Stimulated activated CD8-positive, alpha-beta memory T cell treated with anti-CD3 and anti-CD28 coated beads, Interleukin-7, amount 100 ng/mL, for 1 hour (primary cell): ENCODE results near the gene MSH3.
"Not testable (repeated sequence)": the region's sequence is repeated elsewhere in the genome, so short reads cannot be mapped to it uniquely, and the experiment has no call there.

Experiments used
- DNase-seq, 2 donors: peaks; one replicate each; pipeline ENCODE4 v3.0.0-alpha.2; 2020; ENCODE audit warnings: low read depth in 2 of 2

Gene MSH3

DNA sequence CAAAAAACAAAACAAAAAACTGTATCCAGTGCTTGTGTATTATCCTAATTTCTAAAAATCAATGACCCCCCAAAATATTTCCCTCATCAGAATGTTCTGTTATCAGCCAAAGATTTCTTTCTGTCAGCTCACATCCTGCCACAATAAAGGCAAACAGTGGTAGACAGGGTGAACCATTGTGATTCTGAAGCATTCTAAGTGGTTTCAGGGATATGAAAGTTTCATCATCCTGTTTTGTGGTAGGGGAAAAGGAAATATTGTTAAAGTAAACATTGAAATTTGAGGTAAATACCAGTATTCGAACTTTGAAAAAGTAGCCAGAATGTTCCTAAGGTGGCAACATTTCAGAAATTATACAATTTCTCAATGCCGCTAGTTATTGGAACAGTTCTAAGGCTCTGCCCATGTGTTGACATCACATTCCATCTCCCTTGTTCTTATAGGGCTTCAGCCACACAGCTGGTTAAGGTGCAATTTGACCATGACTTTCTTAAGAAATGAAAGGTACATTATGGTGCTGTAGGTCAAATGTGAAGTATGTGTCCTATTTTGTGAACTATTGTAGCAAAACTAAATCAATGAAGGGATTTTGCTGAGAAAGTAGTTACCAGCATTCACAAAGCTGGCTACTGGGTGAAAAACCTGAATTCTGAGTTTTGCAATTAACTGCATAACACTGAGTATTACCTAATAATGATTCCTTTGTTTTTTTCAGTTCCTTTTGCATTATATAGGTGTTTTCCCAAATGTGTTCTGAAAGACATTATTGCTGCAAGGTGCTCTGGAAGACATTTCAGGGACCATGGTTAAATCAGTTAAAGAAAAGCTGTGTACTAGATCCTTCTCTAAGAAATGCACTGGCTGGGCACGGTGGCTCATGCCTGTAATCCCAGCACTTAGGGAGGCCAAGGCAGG is 198.1 kb downstream of the MSH3 start:
- no peak for DNase-seq

DNA sequence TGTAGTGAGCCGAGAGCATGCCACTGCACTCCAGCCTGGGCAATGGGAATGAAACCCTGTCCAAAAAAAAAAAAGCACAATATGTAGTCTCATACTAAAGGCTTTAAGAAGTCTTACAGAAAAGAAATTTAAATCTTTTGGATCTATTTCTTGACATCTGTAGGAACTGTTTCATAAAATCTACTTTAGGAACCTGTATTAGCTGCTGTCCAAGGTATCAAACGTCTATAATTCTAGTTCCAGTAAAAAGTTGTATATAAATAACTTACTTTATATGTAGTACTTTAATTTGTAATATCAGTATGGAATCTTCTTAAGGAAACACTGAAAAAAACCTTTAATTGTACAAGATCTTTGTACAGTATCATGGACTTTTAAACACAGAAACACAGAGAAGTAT is 199.0 kb downstream of the MSH3 start:
- no peak for DNase-seq

DNA sequence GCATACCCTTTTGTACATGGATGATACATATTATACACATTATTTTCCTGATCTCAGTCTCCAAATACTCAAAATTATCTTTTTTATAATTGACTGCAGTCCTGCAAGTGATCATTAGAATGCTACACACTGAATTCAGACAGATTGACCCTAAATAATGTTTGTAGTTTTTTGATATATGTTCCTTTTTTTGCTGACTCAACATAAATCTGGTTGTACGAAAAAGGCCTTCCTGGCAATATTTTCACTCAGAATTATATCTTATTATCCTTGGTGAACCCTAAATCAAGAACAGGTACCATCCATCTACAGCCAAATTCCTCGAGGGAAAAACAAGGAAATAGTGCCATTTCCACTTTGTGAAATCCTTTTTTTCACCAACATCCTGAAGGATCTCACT is 200.1 kb downstream of the MSH3 start:
- no peak for DNase-seq

DNA sequence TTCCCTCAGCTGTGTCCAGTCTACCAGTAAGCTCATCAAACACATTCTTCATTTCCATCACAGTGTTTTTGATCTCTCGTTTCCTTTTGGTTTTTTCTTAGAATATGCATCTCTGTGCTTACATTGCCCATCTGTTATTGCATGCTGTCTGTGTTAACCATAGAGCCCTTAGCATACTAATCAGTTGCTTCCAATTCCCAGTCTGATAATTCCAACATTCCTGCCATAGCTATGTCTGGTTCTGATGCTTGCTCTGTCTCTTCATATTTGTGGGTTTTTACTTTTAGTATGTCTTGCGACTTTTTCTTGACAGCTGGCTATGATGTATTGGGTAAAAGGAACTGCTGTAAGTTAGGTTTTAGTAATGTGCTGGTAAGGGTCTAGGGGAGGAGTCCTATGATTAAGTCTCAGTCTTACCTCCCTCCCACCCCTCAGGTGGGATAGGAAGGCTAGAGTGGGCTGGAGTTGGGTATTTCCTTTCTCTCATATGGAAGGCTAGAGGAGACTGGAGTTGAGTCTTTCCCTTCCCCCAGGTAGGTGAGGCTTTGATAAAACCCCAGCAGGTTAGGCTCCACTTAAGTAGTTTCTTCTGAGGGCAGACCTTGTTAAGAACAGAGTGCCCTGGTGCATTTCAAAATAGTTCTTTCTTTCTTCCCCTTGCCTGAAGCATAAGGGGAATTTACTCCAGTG is 206.6 kb downstream of the MSH3 start:
- no peak for DNase-seq

DNA sequence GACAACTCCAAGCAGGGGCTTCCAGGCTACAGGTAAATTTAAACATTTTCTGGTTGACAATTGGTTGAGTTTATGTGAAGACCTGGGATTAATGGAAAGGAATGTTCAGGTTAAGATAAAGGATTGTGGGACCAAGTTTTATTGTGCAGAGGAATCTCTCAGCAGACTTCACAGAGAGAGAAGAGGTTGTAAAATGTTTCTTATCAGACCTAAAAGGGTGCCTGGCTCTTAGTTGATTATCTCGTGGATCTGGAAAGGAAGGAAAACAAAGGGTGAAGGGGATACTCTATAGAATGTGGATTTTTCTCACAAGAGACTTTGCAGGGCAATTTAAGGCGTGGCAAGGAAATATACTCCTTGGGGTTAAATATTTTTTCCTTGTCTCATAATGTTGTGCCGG is 209.3 kb downstream of the MSH3 start:
- no peak for DNase-seq

DNA sequence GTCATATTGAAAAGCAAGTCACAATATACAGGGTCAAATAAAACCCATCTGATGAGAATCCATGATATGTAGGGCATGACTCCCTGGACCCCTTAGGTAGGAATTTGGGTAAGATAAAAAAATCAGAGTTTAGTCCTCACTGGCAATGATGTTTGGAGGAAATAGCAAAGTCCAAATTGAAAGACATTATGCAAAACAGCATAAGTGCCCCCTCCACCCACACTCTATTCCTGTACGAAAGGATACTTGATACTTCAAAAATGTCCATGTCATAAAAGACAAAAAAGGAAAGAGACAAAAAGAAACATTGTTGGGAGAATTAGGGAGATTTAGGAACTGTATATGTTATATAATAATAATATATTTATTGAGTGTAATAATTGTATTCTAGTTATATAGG is 209.7 kb downstream of the MSH3 start:
- DNase-seq, result no peak

DNA sequence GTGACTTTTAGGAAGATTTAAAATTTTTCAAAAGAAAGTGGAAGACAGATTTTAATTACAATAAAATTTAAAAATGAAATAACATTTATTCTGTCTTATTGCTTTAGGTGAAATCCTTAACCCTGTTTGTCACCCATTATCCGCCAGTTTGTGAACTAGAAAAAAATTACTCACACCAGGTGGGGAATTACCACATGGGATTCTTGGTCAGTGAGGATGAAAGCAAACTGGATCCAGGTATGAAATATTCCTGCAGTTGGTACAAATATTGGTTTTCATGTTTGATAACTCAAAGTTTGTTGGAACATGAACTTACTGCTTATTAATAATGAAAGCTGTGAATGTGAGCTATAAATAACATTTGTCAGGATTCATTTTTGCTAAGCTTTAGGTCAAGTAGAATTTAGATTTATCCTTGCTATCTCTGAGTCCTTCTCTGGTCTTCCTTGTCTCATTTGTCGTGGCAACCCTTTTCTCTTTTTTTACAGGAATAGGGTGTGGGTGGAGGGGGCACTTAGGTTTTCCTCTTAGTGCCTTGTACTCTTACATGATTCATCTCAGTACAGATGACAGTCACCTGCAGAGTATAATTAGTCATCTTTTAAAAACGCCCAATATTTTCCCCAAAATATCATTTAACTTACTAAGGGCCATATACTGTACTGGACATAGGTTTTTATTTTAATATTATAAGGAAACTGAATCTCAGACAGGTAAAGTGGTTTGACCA is 210.4 kb downstream of the MSH3 start:
- DNase-seq, result no peak

DNA sequence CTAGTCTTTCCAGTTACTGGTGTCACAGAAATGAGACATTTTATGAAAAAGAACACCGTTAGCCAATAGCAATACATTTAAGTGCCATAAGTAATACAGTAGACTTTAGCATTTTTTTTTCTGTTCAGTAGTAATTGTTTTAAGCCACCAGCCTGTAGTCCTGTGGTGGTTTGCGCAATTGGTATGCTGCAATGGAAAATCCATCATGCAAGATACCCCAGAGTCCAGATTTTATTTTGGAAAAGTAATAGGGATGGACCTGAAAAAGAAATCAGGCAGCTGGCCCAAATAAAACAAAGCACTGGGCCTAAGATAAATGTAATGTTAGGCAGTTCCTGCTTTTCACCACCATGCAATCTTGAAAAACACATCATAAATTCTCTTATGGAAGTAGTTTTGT is 211.1 kb downstream of the MSH3 start:
- DNase-seq, result no peak

DNA sequence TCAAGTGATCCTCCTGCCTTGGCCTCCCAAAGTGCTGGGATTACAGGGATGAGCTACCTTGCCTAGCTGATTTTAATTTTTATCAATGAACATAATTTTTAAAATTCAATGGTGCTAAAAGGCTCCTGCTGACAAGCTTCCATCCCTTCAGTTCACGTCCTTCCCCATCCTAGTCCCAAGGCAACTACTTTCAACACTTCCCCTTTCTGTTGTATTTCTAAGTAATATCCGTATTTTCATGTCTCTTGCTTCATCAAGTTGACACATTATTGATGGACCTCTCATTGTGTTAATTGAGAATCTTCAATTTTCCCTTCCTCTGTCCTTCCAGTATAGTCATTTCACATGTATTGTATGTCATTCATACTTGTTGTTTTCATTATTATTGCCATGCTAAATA is 211.9 kb downstream of the MSH3 start:
- DNase-seq, result no peak

DNA sequence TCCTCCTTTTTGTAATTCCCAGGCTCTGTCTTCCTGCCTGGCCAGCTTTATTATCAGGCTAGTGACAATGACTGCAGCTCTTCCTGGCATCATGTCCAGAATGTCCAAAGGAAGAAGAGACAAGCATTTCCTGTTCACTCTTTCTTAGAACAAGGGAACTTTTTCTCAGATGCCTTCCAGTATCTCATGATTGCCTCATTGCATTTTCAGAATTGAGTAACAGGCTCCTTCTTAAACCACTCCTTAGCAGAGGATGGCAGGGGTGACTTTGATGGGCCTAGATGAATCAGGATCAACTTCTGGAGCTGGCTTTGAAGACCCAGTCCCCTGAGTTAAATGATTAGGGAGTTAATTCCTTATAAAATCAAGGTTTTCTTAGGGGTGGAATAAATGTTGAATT is 212.8 kb downstream of the MSH3 start:
- DNase-seq, result no peak

DNA sequence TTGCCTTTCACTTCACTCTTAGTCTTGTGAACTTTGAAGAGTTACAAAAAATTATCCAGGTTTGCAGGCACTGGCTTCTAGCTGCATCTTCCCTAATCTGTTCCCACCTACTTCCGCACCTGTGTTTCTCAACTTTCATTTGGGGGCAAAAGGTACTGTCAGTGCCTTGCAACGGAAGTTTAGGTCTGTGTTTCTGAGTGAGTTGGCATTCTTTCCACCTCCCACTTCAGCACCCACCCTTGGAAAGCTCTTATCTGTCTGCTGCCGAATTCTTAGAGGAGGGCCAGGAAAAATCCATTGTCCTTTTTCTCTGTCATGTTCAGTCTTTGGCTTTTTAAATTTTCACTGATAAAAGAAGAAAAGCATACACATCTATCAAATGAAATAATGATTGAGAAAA is 216.0 kb downstream of the MSH3 start:
- DNase-seq, result no peak

DNA sequence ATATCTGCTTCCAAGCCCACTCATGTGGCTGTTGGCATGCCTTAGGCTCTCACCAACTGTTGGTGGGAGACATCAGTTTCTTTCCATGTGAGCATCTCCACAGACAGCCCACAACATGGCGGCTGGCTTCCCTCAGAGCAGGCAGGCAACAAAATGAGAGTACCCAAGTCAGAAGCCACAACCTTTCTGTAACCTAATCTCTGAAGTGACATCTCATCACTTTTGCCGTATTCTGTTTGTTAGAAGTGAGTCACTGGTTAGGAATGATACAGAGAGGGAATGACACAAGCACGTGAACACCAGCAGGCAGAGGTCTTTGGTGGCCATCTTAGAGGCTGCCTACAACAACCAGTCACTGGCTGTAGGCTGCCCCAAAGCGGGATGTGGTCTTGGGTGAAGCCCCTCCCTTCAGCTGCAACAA is 217.1 kb downstream of the MSH3 start:
- no peak for DNase-seq

DNA sequence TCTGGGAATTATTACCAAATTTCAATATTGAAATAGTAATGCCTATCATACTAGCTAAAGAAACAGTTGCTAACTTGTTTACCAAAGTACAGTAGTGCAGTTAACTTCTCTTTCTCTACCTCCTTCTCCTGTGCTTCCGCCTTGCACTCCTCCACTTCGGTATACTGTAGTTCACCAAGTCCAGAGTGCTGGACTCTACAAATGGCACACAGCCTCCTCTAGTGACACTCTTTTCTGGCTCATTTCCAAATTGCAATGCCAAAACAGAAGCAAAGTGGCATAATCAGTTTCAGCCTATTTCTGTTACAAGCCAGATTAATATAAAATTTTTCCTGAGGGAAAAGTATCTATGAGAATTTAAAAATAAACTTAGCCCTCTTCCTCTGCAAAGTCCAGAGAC is 219.7 kb downstream of the MSH3 start:
- no peak for DNase-seq

DNA sequence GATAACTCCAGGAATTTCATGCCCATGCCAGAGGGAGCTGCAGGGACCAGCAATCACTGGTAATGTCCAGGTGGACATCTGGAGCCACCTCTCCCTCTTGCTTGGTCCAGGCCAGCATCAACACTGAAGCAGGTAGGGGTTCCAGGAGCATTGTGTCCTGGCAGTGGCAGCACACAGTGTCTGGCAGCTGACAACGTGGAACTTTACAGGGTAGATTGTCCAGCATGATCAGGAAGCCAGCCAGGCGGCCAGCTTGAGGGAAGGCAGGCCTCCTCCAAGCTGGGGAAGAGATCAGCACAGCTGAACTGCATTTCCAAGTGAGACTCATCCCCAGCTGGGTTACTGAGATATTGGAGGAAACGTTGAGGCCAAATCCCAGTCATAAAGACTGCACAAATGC is 223.1 kb downstream of the MSH3 start:
- no peak for DNase-seq

DNA sequence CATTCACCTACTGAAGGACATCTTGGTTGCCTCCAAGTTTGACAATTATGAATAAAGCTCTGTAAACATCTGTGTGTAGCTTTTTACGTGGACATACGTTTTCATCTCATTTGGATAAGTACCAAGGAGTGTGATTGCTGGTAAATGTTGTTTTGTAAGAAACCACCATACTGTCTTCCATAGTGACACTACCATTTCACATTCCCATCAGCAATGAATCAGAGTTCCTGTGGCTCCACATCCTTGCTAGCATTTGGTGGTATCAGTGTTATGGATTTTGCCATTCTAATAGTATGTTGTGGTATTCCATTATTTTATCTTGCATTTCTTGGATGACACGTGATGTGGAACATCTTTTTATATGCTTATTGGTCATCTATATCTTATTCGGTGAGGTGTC is 227.3 kb downstream of the MSH3 start:
- DNase-seq, result no peak

DNA sequence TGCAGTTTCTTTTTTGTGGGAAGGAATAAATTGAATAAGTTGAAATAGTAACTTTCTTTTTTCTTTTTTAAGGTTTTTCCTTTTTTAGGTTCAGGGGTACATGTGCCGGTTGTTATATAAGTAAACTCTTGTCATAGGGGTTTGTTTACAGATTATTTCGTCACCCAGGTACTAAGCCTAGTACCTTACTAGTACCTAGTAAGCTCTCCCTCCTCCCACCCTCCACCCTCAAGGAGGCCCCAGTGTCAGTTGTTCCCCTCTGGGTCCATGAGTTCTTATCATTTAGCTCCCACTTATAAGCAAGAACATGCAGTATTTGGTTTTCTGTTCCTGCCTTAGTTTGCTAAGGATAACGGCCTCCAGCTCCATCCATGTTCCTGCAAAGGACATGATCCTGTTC is 228.9 kb downstream of the MSH3 start:
- not testable (repeated sequence) for DNase-seq

DNA sequence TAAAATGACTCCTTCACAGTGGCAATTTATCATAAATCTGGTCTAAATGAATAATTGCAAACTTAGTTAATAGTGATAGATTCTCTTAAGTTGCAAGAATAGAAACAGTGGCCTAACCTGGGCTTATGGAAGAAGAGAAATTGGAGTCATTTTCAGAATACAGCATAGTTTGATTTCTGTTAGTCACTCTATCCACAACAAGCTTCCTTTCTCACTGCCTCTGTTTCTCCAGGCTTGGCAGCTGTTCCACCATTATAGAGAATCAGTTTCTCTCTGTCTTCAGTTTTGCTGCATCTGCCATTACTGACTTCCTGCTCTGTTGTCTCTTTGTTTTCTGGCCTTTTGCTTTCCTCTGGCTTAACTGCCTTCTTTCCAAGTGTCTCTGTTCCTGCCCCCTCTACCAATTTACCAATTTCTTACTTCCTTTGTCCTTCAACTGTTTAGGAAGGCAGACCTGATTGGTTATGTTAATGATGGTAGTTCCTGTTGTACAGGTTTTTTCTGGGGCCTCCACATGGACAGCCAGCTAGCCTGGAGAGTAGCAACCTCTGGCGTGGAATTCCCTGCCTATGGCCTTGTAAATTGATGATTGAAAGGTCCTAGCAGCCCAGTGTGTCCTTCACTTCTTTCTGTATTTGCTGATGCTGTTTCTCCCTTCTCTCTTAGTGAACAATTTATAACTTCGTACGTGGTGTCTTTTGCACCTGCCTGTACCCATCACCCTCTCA is 229.8 kb downstream of the MSH3 start:
- DNase-seq, result no peak

DNA sequence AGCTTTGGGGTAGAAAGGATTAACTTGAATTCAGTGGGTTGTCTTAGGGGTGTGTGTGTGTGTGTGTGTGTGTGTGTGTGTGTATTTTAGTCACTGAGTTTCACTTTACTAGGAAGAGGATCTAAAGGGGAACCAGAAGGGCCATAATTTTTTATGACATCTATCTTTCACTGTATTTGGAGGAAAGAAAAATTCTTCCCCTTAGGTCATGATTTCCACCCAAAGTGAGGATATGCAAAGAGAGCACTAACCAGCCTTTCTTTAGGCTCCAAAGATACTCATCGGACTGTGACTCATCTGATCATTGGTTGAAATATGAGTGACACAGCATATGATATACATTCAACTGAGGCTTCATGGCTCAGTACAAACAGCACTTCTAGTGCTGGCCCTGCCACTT is 230.5 kb downstream of the MSH3 start:
- DNase-seq, result no peak

DNA sequence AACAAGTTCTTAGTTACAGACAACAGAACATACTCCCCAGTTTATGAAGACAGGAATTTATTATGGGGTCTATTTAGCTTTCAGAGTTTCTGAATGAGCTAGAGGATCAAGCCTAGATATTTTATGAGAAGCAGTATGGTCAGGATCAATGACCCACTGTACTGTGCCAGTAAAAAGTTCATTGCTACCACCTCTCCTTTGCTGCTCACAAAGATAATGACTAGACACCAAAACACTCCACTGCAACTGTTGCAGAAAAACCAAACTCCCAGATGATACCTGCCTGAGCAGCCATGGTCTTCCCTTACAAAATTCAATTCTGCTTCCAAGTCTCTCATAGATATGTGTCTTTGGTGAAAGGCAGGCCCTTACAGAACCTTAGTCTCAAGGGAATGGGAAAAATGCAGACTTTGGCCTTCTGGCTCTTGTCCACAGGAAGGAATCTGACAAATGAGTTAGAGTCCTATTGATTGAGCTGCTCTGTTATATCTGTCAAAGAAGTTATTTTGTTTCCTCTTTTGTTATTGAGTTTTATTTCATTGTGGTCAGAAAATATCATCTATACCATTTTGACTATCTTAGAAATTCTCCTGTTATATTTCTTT is 231.0 kb downstream of the MSH3 start:
- no peak for DNase-seq

DNA sequence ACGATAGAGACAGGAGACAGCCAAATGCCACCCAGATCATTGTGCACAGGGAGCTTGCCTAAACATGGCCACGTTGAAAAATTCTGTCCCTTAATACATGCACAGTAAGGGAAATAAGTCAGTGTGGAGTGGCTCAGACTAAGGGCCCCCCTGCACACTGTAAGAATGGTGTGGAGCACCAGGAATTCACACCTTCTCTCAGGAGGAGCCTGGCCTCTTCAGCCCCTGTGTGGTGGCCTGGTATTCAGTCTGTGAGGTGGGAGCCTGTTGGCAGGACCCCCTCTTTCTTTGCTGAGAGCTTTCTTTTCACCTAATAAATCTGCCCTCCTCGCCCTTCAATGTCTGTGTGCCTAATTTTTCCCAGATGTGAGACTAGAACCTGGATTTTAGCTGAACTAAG is 239.6 kb downstream of the MSH3 start:
- no peak for DNase-seq

DNA sequence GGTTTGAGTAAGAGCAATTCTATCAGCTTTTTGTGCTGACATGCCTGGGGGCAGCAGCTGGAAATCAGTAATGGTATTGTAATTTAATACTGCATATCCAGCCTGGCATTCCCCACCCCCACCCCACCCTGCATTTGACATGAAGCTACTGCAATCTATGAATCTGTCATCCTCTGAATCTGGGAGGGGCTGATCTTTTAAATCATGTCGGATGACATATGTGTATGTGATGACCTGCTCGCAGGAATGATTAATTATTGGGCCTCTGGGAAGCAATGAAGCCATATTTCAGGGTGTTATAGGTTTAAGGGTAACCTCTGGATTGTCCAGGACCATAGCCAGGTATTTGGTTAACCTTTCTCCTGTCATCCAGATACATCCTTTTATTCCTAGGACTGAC is 241.1 kb downstream of the MSH3 start:
- no peak for DNase-seq

DNA sequence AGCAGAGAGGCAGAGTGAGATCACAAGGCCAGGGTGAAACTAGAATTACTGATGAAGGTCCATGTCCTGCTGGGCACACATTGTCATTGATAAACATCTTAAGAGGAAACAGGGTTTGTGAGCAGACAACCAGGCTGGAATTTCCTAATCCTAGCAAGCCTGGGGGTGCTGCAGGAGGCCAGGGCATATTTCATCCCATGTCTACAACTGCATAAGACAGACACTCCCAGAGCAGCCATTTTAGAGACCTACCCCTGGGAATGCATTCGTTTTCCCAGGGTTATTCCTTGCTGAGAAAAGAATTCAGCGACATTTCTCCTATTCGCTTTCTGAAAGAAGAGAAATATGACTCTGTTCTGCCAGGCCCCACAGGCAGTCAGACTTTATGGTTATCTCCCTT is 248.2 kb downstream of the MSH3 start:
- not testable (repeated sequence) for DNase-seq
